Prostate gland (tissue), 2 donors: Measurements from ENCODE around the gene BCL2L12. TPM values are rescaled to one million over a fixed set of nuclear protein-coding genes. Genes with fewer than 3 reads are reported as not detected.

Experiments used
- DNase-seq: peaks from one replicate; pipeline ENCODE4 v3.0.0-alpha.2; 2019; ENCODE audit warnings: low spot score
- H3K27ac ChIP-seq, 2 donors: fragments of 200-600 bp; sonication (generic); 2 replicates each; pipeline ENCODE4 v1.5.1; 2017 to 2019
- H3K27me3 ChIP-seq: fragments of 200-600 bp; sonication (generic); replicated peaks from 2 replicates; pipeline ENCODE4 v1.5.1; 2019; ENCODE audit not compliant: insufficient read depth
- H3K36me3 ChIP-seq, 2 donors: fragments of 200-600 bp; sonication (generic); 1 replicate in 1 of 2; 2 replicates in 1 of 2; pipeline versions ENCODE4 v1.5.1 to v1.8.1; 2017 to 2019
- H3K4me1 ChIP-seq: fragments of 200-600 bp; sonication (generic); replicated peaks from 2 replicates; pipeline ENCODE4 v1.5.1; 2019
- H3K4me3 ChIP-seq, 2 donors: fragments of 200-600 bp; sonication (generic); 2 replicates each; pipeline ENCODE4 v1.5.1; 2017 to 2019
- H3K9me3 ChIP-seq: fragments of 200-600 bp; sonication (generic); 2 replicates; pipeline ENCODE4 v1.5.1; 2017
- POLR2A ChIP-seq: fragments of 450-650 bp; IDR thresholded peaks from one replicate; pipeline ENCODE4 v1.6.1; 2016; ENCODE audit warnings: antibody characterized with exemption, mild to moderate bottlenecking
- POLR2AphosphoS5 ChIP-seq: sonication (generic); formaldehyde crosslinking; IDR thresholded peaks from one replicate; pipeline ENCODE4 v1.6.1; 2017; ENCODE audit warnings: antibody characterized with exemption
- WGBS: methylation state at CpG from one replicate; pipeline ENCODE4 v1.1.5; 2018; 5-methylcytosine and 5-hydroxymethylcytosine counted together
- intact Hi-C: fragments of 100-400 bp; cut with DNase I; formaldehyde crosslinking; loops from one replicate; pipeline ENCODE4 v1.14.2; 2022
- total RNA-seq, 2 donors: library from RNA; depleted of rRNA; stranded (reverse); fragments of >200 nt; gene quantifications; one replicate each; pipeline ENCODE4 v1.1.0, GENCODE V29; 2016
- TF ChIP-seq, protein P1 (sequence below), 4 experiments: fragments of 200-600 bp in 2 of 4; fragments of 450-650 bp in 2 of 4; sonication (generic) in 2 of 4; IDR thresholded peaks; 1 replicate in 3 of 4; 2 replicates in 1 of 4; pipeline ENCODE4 v1.5.1; 2016 to 2019; ENCODE audit warnings: antibody characterized with exemption in 4 of 4, mild to moderate bottlenecking in 2 of 4, moderate library complexity in 2 of 4

Gene BCL2L12
- total RNA-seq, 2 donors from 2014 or later: 11.6 to 11.7 TPM

DNA sequence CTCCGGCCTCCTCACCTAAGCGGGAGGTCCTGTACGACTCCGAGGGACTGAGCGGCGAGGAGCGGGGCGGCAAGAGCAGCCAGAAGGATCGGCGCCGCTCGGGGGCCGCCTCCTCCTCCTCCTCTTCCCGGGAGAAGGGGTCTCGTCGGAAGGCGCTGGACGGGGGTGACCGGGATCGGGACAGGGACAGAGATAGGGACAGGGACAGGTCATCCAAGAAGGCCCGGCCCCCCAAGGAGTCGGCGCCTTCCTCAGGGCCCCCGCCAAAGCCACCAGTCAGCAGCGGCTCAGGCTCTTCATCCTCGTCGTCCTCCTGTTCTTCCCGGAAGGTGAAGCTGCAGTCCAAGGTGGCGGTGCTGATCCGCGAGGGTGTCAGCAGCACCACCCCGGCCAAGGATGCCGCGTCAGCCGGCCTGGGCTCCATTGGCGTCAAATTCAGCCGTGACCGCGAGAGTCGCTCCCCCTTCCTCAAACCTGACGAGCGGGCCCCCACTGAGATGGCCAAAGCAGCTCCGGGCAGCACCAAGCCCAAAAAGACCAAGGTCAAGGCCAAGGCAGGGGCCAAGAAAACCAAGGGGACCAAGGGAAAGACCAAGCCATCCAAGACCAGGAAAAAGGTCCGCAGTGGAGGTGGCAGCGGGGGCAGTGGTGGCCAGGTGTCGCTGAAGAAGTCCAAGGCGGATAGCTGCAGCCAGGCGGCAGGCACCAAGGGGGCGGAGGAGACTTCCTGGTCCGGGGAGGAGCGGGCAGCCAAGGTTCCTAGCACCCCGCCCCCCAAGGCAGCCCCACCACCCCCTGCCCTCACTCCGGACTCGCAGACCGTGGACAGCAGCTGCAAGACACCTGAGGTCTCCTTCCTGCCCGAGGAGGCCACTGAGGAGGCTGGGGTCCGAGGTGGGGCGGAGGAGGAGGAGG is 12.9 kb upstream of the BCL2L12 start:
- H3K27ac ChIP-seq: no peak overlapping the region
- H3K9me3 ChIP-seq: no peaks in the 10 kb centered on the region
- no peaks in the 10 kb centered on the region for H3K27me3 ChIP-seq
- DNase-seq: no peak
- H3K4me1 ChIP-seq: no peaks in the 10 kb centered on the region
- WGBS: 95% methylated on average over 58 of the region's 58 CpGs
- H3K36me3 ChIP-seq: peaks cover 25 to 41% of the 10 kb centered on the region in 2 donors
- H3K4me3 ChIP-seq: no peak overlapping the region
- intact Hi-C loops: no loop called here
- TF ChIP-seq POLR2AphosphoS5 (no peak), POLR2A (no peak)
- TF ChIP-seq, protein P1, sequence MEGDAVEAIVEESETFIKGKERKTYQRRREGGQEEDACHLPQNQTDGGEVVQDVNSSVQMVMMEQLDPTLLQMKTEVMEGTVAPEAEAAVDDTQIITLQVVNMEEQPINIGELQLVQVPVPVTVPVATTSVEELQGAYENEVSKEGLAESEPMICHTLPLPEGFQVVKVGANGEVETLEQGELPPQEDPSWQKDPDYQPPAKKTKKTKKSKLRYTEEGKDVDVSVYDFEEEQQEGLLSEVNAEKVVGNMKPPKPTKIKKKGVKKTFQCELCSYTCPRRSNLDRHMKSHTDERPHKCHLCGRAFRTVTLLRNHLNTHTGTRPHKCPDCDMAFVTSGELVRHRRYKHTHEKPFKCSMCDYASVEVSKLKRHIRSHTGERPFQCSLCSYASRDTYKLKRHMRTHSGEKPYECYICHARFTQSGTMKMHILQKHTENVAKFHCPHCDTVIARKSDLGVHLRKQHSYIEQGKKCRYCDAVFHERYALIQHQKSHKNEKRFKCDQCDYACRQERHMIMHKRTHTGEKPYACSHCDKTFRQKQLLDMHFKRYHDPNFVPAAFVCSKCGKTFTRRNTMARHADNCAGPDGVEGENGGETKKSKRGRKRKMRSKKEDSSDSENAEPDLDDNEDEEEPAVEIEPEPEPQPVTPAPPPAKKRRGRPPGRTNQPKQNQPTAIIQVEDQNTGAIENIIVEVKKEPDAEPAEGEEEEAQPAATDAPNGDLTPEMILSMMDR (IDR thresholded peaks at IDR 0.05): no peak

- TF ChIP-seq, protein P1 (IDR thresholded peaks at IDR 0.05): no peak
- TF ChIP-seq POLR2A (no peak), POLR2AphosphoS5 (no peak)
- DNase-seq: no peak
- 82% methylated on average over 13 of the region's 13 CpGs for WGBS
- no peak overlapping the region for H3K27ac ChIP-seq
- peaks cover 25 to 44% of the 10 kb centered on the region in 2 donors for H3K36me3 ChIP-seq
- intact Hi-C loops: no loop called here
- H3K4me3 ChIP-seq: no peak overlapping the region
- H3K4me1 ChIP-seq: no peaks in the 10 kb centered on the region
- no peaks in the 10 kb centered on the region for H3K27me3 ChIP-seq
- no peaks in the 10 kb centered on the region for H3K9me3 ChIP-seq
Measured at GRCh38 chr19:49653466-49653806, 12.3 kb upstream of the BCL2L12 start.

DNA sequence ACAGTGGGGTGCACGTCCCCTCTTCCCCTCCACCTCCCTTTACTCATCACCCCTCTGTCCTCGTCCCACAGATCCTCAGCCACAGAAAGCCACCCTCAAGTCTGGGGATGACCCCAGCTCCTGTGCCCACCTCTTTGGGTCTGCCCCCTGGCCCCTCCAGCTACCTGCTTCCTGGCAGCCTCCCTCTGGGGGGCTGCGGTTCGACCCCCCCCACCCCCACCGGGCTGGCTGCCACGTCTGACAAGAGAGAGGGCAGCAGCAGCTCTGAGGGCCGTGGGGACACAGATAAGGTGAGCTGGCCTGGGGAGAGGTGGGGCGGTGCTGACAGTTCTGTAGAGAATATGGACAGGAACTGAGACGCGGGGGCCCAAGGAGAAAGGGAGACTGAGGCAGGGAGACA is 11.2 kb upstream of the BCL2L12 start:
- no peak for TF ChIP-seq POLR2A
- no peak for TF ChIP-seq POLR2AphosphoS5
- TF ChIP-seq, protein P1 (IDR thresholded peaks at IDR 0.05): no peak
- Histone ChIP-seq H3K27ac (no peak overlapping the region), H3K9me3 (no peaks in the 10 kb centered on the region), H3K4me1 (no peaks in the 10 kb centered on the region), H3K4me3 (no peak overlapping the region), H3K36me3 (peaks cover 30 to 54% of the 10 kb centered on the region in 2 donors), H3K27me3 (no peaks in the 10 kb centered on the region)
- WGBS: 85% methylated on average over 10 of the region's 10 CpGs
- intact Hi-C loops: no loop called here
- no peak for DNase-seq

- no peak for DNase-seq
- H3K9me3 ChIP-seq: no peaks in the 10 kb centered on the region
- H3K27me3 ChIP-seq: no peaks in the 10 kb centered on the region
- TF ChIP-seq POLR2AphosphoS5: no peak
- TF ChIP-seq POLR2A: no peak
- TF ChIP-seq, protein P1 (IDR thresholded peaks at IDR 0.05): no peak
- H3K36me3 ChIP-seq: peaks cover 26 to 56% of the 10 kb centered on the region in 2 donors
- WGBS: 91% methylated on average over 23 of the region's 23 CpGs
- intact Hi-C loops: no loop called here
- H3K4me1 ChIP-seq: no peaks in the 10 kb centered on the region
- no peak overlapping the region for H3K27ac ChIP-seq
- no peak overlapping the region for H3K4me3 ChIP-seq
Measured at GRCh38 chr19:49655570-49656455, 9.9 kb upstream of the BCL2L12 start.
